GM19452 (cell line): ENCODE measurements around the gene EXOC4.

Source experiments
- ATAC-seq: cut with Tn5 transposase; IDR thresholded peaks from one replicate; pipeline ENCODE4 v1.9.1; 2021; ENCODE audit not compliant: unreplicated experiment

The EXOC4 gene

DNA sequence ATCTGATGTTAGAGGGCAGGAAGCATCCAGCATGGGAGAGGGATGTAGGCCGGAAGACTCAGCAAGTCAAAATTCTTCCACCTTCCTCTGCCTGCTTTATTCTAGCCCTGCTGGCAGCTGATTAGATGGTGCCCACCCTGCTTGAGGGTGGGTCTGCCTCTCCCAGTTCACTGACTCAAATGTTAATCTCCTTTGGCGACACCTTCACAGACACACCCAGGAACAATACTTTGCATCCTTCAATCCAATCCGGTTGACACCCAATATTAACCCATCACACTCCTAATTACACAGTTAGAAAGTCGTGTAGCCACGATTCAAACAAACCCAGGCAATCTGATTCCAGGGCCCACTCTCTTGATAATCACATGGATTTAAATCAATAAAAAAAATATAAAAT is 440.4 kb downstream of the EXOC4 start:
- no peak for ATAC-seq

- no peak for ATAC-seq
Measured at GRCh38 chr7:133696056-133696455, 443.2 kb downstream of the EXOC4 start.

DNA sequence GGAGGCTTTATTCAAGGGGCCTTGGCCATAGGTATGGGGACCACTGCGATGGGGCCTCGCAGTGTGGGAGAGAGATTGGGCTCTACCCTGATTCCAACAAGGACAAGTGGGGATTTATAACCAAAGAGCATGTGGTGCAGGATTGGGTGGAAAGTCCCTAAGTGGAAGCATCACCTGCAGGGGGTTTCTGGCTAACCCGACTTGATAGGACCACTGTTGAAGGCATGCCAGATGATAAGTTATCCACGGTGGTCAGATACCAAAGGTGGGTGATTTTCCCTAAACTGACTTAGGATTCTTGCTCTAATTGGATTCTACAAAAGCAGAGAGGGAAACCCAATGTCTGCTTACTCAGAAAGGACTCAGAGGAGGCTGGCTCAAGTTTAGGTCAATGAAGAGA is 444.7 kb downstream of the EXOC4 start:
- ATAC-seq, result no peak

- no peak for ATAC-seq
Measured at GRCh38 chr7:133698127-133698526, 445.2 kb downstream of the EXOC4 start.

- ATAC-seq, result no peak
Measured at GRCh38 chr7:133699386-133699785, 446.5 kb downstream of the EXOC4 start.

- ATAC-seq, result no peak
Measured at GRCh38 chr7:133702078-133702477, 449.2 kb downstream of the EXOC4 start.

GRCh38 chr7:133702960-133703359 is 450.1 kb downstream of the EXOC4 start:
- no peak for ATAC-seq

DNA sequence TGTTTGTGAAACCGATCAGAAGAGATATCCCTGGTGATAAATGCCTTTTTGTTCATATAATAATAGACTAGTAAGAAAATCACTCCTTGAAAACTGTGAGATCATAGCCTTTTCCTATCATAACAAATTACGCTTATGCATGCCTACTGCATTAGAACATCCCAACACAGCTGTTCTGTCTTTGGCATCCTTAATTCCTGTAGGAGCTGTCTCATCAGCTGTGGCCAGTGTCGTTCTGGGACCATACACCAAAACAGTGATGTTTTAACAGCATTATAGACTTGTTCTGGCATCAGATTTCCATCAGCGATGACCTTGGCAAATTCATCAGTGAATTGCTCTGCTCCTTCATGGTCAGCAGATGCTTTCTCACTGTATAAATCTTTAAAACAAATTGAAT is 450.7 kb downstream of the EXOC4 start:
- no peak for ATAC-seq

DNA sequence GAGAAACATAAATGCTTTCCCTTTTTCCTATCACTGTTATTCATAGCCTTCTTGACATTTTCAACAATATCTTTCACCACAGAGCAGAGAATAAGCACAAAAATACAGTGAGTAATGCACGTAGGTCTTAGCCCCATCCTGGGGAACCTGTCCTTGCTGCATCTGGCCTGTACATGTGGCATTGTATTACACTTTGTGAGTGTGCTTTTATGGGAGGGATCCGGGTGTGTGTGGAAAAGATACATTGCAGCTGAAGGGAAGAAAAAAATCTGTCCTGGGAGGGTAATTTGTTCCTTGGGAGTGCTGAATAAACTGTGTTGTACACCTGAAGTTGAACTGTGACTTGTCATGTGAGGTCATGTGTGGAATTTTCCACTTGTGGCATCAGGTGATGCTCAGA is 451.6 kb downstream of the EXOC4 start:
- ATAC-seq, result no peak

DNA sequence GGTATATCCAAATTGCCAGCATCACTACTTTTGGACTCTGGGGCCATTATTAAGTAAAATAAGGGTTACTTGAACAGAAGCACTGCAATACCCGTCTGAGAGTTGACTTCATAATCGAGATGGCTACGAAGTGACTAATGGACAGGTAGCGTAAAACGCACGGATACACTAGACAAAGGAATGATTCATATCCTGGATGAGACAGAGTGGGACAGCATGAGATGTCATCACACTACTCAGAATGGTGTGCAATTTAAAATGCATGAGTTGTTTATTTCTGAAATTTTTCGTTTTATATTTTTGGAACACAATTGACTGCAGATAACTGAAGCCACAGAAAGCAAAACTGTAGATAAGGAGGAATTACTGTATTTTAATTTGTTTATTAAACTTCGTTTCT is 452.7 kb downstream of the EXOC4 start:
- ATAC-seq, result no peak

DNA sequence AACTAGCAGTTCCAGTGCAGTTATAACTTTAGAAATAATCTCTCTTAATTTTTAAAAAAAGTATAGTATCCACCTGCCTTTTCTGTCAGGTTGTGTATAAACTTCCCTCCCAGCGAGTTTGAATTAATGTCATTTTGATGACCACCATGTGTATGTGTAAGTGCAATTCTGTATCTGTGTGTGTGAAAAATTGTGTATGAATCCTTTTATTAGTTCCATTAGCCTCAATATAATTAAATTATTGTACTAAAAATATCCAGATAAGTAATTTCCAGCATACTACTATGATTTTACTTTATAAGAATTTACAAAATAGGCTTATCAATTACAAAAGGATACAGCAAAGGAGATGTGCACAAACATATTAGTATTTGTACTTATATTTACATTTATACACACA is 453.1 kb downstream of the EXOC4 start:
- ATAC-seq, result no peak

DNA sequence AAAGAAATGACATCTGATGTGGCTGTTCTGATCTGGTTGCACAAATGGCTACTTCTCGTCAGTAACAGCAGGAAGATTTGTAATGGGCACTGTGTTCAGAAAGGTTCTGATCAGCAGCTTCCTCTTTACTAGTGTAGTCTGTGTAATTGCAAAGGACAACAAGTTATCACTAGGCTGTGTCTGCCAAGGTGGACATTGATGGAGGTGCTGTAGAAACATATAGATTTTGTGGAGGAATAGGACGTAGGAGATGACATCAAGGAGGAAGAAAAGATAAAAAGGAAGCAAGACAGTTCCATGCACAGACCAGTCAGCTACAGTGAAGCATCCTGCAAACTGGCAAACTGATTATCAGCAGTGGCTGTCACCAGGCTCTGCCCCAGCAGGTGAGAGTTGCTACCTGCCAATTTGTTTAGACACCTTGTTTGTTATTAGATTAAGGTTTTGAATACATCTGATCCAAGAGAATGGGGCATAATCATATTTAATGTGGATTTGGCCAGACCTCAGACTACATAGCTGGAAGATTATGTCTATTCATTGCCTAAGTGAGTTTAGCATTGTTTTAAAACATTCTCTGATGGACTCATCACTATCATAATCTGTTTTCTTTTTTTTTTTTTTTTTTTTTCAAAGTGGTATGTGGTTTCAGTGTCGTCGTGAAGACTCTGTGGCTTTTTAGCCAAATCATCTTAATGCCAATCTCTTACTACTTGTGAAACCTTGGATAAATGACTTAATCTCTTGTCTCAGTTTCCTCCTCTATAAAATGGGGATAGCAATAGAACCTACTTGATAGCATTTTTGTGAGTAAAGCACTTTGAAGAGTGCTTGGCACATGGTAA is 456.4 kb downstream of the EXOC4 start:
- ATAC-seq, result no peak

DNA sequence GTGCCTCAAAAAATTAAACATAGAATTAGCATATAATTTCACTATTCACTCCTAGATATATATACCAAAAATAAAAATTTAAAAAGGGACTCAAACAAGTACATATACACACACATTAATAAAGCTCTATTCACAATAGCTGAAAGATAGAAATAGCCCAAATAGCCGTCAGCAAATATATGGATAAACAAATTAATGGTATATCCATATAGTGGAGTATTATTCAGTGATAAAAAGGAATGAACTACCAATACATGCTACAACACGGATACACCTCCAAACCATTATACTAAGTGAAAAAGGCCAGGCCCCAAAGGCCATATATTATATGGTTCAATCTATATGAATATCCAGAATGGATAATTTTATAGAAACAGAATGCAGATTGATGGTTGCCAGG is 459.7 kb downstream of the EXOC4 start:
- ATAC-seq, result no peak

- ATAC-seq, result no peak
Measured at GRCh38 chr7:133714654-133715053, 461.8 kb downstream of the EXOC4 start.

- no peak for ATAC-seq
Measured at GRCh38 chr7:133718131-133718530, 465.3 kb downstream of the EXOC4 start.

- ATAC-seq, result no peak
Measured at GRCh38 chr7:133723044-133723443, 470.2 kb downstream of the EXOC4 start.

DNA sequence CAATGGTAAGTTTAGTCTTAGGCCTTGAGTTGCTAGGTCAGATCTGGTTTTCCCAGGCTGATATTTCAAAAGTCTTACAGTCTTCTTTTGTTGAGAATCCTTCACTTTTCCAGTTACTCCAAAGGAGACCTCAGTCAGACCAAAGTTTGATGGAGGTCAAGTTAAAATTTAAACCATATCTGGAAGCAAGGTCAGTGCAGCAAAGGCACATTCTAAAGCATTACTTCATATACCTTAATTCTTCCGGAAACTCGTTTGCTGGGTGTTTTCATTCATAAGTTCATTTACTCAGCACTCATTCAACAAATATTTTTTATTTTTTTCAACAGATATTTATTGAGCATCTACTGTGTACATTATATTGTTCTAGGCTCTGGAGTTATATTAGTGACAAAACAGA is 471.3 kb downstream of the EXOC4 start:
- ATAC-seq, result no peak

DNA sequence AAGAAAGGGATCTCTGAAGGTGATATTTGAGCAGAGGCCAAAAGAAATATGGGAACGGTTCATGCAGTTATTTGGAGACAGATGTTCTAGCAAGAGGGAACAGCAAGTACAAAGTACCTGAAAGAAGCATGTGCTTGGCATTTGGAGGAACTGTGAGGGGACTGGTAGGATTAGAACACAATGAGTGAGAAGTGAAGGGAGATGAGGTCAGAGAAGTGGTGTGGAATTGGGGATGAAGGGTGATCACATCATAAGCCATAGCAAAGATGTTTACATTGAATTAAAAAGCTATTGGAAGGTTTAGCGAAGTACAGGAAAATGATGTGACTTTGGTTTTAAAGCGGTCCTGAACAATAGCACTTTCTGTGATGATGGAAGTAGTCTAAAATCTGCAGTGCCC is 471.8 kb downstream of the EXOC4 start:
- ATAC-seq, result no peak

DNA sequence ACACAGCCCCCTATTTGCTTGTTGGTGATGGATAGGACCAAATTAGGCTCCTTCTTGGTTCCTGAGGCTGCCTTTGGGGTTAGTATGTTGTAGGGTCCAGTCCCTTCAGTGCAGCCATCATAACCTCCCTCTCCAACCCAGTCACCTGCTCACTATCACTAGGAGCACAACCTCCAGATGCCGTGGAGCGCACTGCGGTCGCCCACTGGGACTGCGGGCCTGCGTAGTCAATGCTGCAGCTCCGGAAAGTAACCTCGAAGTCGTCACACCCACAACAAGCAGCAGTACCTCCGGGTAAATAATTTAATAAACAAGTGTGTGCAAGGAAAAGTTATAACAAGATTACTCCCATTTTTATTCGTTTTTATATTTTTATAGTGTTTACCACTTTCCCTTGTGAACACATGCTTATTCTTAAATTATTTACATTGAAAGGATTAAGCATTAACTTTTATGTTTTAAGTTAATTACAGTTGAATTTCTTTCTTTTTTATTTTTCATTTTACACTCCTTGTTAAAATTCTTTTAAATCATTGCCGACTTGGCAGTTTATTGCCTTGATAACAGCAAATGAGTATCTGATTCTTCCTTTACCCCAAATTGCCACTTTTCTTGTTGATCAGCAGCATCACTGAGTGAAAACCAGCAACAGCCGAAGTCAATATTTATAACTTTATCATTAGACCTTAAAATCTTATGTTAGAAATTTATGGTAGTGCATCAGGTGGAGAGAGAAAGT is 474.8 kb downstream of the EXOC4 start:
- no peak for ATAC-seq

GRCh38 chr7:133730360-133730759 is 477.5 kb downstream of the EXOC4 start:
- ATAC-seq, result no peak

DNA sequence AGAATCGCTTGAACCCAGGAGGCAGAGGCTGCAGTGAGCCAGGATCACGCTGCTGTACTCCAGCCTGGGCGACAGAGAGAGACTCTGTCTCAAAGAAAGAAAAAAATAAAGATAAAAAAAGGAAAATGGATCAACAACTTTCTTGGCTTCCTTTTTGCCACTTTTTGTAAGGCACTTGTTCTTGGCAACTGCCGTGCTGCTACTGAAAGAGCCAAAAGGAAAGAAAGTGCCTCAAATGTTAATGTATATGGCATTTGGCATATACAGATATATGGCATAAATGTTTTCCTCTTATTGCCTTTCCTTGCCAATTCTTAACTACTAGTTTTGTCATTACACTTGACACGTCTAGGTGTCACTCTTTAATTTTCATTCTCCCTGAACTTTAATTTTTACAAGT is 480.5 kb downstream of the EXOC4 start:
- no peak for ATAC-seq

GRCh38 chr7:133735222-133735621 is 482.3 kb downstream of the EXOC4 start:
- ATAC-seq, result no peak
